HCT116 (cell line): ENCODE results near the gene HEATR5A. TPM values are rescaled to one million over a fixed set of nuclear protein-coding genes. Genes with fewer than 3 reads are reported as not detected.

Source experiments
- ATAC-seq: fragments of 200-7000 bp; cut with Tn5 transposase; 2 replicates; pipeline ENCODE4 v1.9.1; 2020; ENCODE audit warnings: mild to moderate bottlenecking, moderate library complexity
- BruUV-seq: library from RNA; stranded (reverse); fragments of 400-500 nt; replicated peaks from 2 replicates; lab custom pipeline; 2021; lab: Mats Ljungman, UMichigan
- CTCF ChIA-PET: fragments of 300-600 bp; sonication (Branson Sonifier 250); formaldehyde crosslinking; loops from one replicate; lab custom pipeline; 2021; ENCODE audit warnings: antibody characterized with exemption; lab: Charles Lee
- POLR2A ChIA-PET: fragments of 300-600, 350-600 bp; sonication (Branson Sonifier 250); formaldehyde crosslinking; loops from one replicate; lab custom pipeline; 2021; ENCODE audit warnings: antibody characterized with exemption; lab: Charles Lee
- RAD21 ChIA-PET, 2 experiments: fragments of 300-600 bp; sonication (Branson Sonifier 250); formaldehyde crosslinking; loops; one replicate each; lab custom pipeline; 2023; ENCODE audit warnings: low total read pairs in 2 of 2; ENCODE audit not compliant: uncharacterized antibody in 2 of 2, unreplicated experiment in 2 of 2, low non-redundant PET in 1 of 2; lab: Charles Lee
- DNase-seq: peaks from one replicate; pipeline ENCODE4 v3.0.0-alpha.2; 2010; ENCODE audit warnings: low read depth, low spot score
- H2AFZ ChIP-seq: fragments of 200-600 bp; shearing (Covaris generic), sonication (generic); 2 replicates; pipeline ENCODE4 v1.6.1; 2017; ENCODE audit warnings: low read depth, mixed run types, mixed read lengths, antibody characterized with exemption, low read length; ENCODE audit not compliant: poor library complexity, severe bottlenecking
- H3K27ac ChIP-seq: 2 replicates; pipeline ENCODE4 v1.5.1; 2012; ENCODE audit warnings: low read depth, low read length
- H3K27me3 ChIP-seq: fragments of 200-600 bp; sonication (generic); 2 replicates; pipeline ENCODE4 v1.6.1; 2016; ENCODE audit warnings: mixed run types, low read length, mixed read lengths; ENCODE audit not compliant: insufficient read depth
- H3K36me3 ChIP-seq, 2 experiments: fragments of 200-500 bp in 1 of 2; fragments of 200-600 bp in 1 of 2; sonication (Bioruptor generic) in 1 of 2; sonication (generic) in 1 of 2; 2 replicates each; pipeline versions ENCODE4 v1.5.1 to v1.6.1; 2014 to 2016; ENCODE audit warnings: low read length in 2 of 2, inconsistent platforms in 1 of 2, mixed read lengths in 1 of 2, mixed run types in 1 of 2; ENCODE audit not compliant: insufficient read depth in 2 of 2, control insufficient read depth in 1 of 2
- H3K4me1 ChIP-seq, 2 experiments: fragments of 200-600 bp in 1 of 2; sonication (generic) in 1 of 2; 2 replicates each; pipeline versions ENCODE4 v1.5.1 to v1.6.1; 2012 to 2017; ENCODE audit warnings: low read length in 2 of 2, inconsistent platforms in 1 of 2, mild to moderate bottlenecking in 1 of 2, mixed read lengths in 1 of 2, mixed run types in 1 of 2, moderate library complexity in 1 of 2; ENCODE audit not compliant: insufficient read depth in 2 of 2, control insufficient read depth in 1 of 2
- H3K4me2 ChIP-seq: fragments of 200-600 bp; sonication (generic); 2 replicates; pipeline ENCODE4 v1.6.1; 2017; ENCODE audit warnings: mixed run types, low read length, mixed read lengths
- H3K4me3 ChIP-seq, 2 experiments: fragments of 200-600 bp in 1 of 2; sonication (generic) in 1 of 2; replicated peaks in 1 of 2; 2 replicates each; pipeline ENCODE4 v1.5.1; 2011 to 2016; ENCODE audit warnings: low read length in 2 of 2, control low read depth in 1 of 2, low read depth in 1 of 2, mild to moderate bottlenecking in 1 of 2, mixed read lengths in 1 of 2, mixed run types in 1 of 2
- H3K79me2 ChIP-seq: fragments of 200-600 bp; sonication (generic); 2 replicates; pipeline ENCODE4 v1.6.1; 2017; ENCODE audit warnings: mild to moderate bottlenecking, mixed run types, low read length, moderate library complexity, mixed read lengths; ENCODE audit not compliant: insufficient read depth
- H3K9ac ChIP-seq: fragments of 200-600 bp; sonication (generic); 2 replicates; pipeline ENCODE4 v1.6.1; 2016; ENCODE audit warnings: low read length, mixed read lengths
- H3K9me2 ChIP-seq: fragments of 200-600 bp; sonication (generic), shearing (Covaris generic); 2 replicates; pipeline ENCODE4 v1.6.1; 2017; ENCODE audit warnings: mixed run types, mild to moderate bottlenecking, moderate library complexity; ENCODE audit not compliant: insufficient read depth
- H3K9me3 ChIP-seq, 2 experiments: fragments of 200-500 bp in 1 of 2; fragments of 200-600 bp in 1 of 2; sonication (Bioruptor generic) in 1 of 2; sonication (generic) in 1 of 2; 2 replicates each; pipeline ENCODE4 v1.6.1; 2014 to 2017; ENCODE audit warnings: low read length in 2 of 2, mixed read lengths in 2 of 2, inconsistent platforms in 1 of 2, low read depth in 1 of 2, mild to moderate bottlenecking in 1 of 2, mixed run types in 1 of 2, moderate library complexity in 1 of 2; ENCODE audit not compliant: control insufficient read depth in 1 of 2, insufficient read depth in 1 of 2
- H4K20me1 ChIP-seq: fragments of 200-600 bp; sonication (generic), shearing (Covaris generic); 2 replicates; pipeline ENCODE4 v1.6.1; 2017; ENCODE audit warnings: mixed run types, mild to moderate bottlenecking, moderate library complexity; ENCODE audit not compliant: insufficient read depth
- ATF3 ChIP-seq: IDR thresholded peaks from 2 replicates; pipeline ENCODE4 v1.6.1; 2012
- CBX3 ChIP-seq: IDR thresholded peaks from 2 replicates; pipeline ENCODE4 v1.6.1; 2012; ENCODE audit warnings: low read depth
- CEBPB ChIP-seq: IDR thresholded peaks from 2 replicates; pipeline ENCODE4 v1.6.1; 2012; ENCODE audit warnings: low read depth
- CTCF ChIP-seq, 3 experiments: fragments of 200-600 bp in 1 of 3; sonication (generic) in 1 of 3; IDR thresholded peaks in 2 of 3; conservative IDR thresholded peaks in 1 of 3; 2 replicates each; pipeline ENCODE4 v1.5.1; 2012 to 2017; ENCODE audit warnings: low read depth in 2 of 3, low read length in 2 of 3, antibody characterized with exemption in 1 of 3, borderline replicate concordance in 1 of 3, control low read depth in 1 of 3, mild to moderate bottlenecking in 1 of 3, mixed read lengths in 1 of 3, mixed run types in 1 of 3, moderate library complexity in 1 of 3; ENCODE audit not compliant: insufficient read depth in 1 of 3
- EGR1 ChIP-seq: IDR thresholded peaks from 2 replicates; pipeline ENCODE4 v1.6.1; 2012; ENCODE audit warnings: low read depth
- ELF1 ChIP-seq: IDR thresholded peaks from 2 replicates; pipeline ENCODE4 v1.6.1; 2012; ENCODE audit warnings: low read depth, borderline replicate concordance
- EZH2 ChIP-seq: fragments of 200-600 bp; sonication (generic); IDR thresholded peaks from 2 replicates; pipeline ENCODE4 v1.6.1; 2017; ENCODE audit warnings: antibody characterized with exemption, mixed run types
- EZH2phosphoT487 ChIP-seq: fragments of 200-600 bp; IDR thresholded peaks from 2 replicates; pipeline ENCODE4 v1.6.1; 2018; ENCODE audit warnings: antibody characterized with exemption, borderline replicate concordance
- FOSL1 ChIP-seq: IDR thresholded peaks from 2 replicates; pipeline ENCODE4 v1.6.1; 2012; ENCODE audit warnings: low read depth
- JUND ChIP-seq: IDR thresholded peaks from 2 replicates; pipeline ENCODE4 v1.6.1; 2012
- MAX ChIP-seq: IDR thresholded peaks from 2 replicates; pipeline ENCODE4 v1.6.1; 2012
- POLR2A ChIP-seq: IDR thresholded peaks from 2 replicates; pipeline ENCODE4 v1.7.0; 2011; ENCODE audit warnings: borderline replicate concordance; ENCODE audit not compliant: insufficient read depth, insufficient read length; ENCODE audit errors: extremely low read depth
- POLR2AphosphoS5 ChIP-seq: IDR thresholded peaks from 2 replicates; pipeline ENCODE4 v1.6.1; 2011; ENCODE audit warnings: mild to moderate bottlenecking, low read depth, low read length, moderate library complexity
- RAD21 ChIP-seq: IDR thresholded peaks from 2 replicates; pipeline ENCODE4 v1.6.1; 2012; ENCODE audit warnings: low read depth, mild to moderate bottlenecking
- SP1 ChIP-seq: IDR thresholded peaks from 2 replicates; pipeline ENCODE4 v1.6.1; 2012; ENCODE audit warnings: low read depth
- SRF ChIP-seq: IDR thresholded peaks from 2 replicates; pipeline ENCODE4 v1.6.1; 2012; ENCODE audit warnings: low read depth
- TCF7L2 ChIP-seq: IDR thresholded peaks from 2 replicates; pipeline ENCODE4 v1.7.0; 2011; ENCODE audit warnings: borderline replicate concordance, inconsistent platforms; ENCODE audit not compliant: insufficient read depth, insufficient read length; ENCODE audit errors: extremely low read depth
- ZBTB33 ChIP-seq: IDR thresholded peaks from 2 replicates; pipeline ENCODE4 v1.6.1; 2011; ENCODE audit warnings: mild to moderate bottlenecking, low read length, moderate library complexity; ENCODE audit not compliant: insufficient replicate concordance; ENCODE audit errors: extremely low read depth
- ZFX ChIP-seq: fragments of 450-650 bp; IDR thresholded peaks from 2 replicates; pipeline ENCODE4 v1.6.1; 2017
- ZNF274 ChIP-seq: fragments of 200-500 bp; sonication (Bioruptor generic); IDR thresholded peaks from 2 replicates; pipeline ENCODE4 v1.6.1; 2014; ENCODE audit warnings: mild to moderate bottlenecking, low read depth, low read length, inconsistent platforms
- intact Hi-C: fragments of 100-400 bp; cut with micrococcal nuclease; formaldehyde crosslinking; loops from 2 replicates; pipeline ENCODE4 v1.10.0; 2022
- total RNA-seq: library from RNA; stranded (reverse); gene quantifications from one replicate; pipeline ENCODE4 v1.2.1, GENCODE V29; 2021; ENCODE audit not compliant: unreplicated experiment

HEATR5A gene
- total RNA-seq, 1 experiment from 2014 or later, result 20.9 TPM

- no peaks in the 10 kb centered on the region for H3K79me2 ChIP-seq
- no peaks in the 10 kb centered on the region for H3K36me3 ChIP-seq
- H3K9me3 ChIP-seq, result no peaks in the 10 kb centered on the region
- no peak for ATAC-seq
- BruUV-seq, result no TSS peak
- no peak overlapping the region for H3K4me3 ChIP-seq
- DNase-seq, result no peak
- H3K27me3 ChIP-seq, result no peaks in the 10 kb centered on the region
- POLR2A ChIA-PET, result no interaction called here
- RAD21 ChIA-PET, result no interaction called here
- TF ChIP-seq CEBPB (no peak), EZH2 (no peak), POLR2A (no peak), RAD21 (no peak), CBX3 (no peak), MAX (no peak), EZH2phosphoT487 (no peak), ELF1 (no peak), FOSL1 (no peak), JUND (no peak), POLR2AphosphoS5 (no peak), CTCF (IDR thresholded peaks at IDR 0.05 in 2 of 3, conservative IDR thresholded peaks at IDR 0.05 in 1 of 3; ENCODE audit: borderline replicate concordance in 1 of 3, insufficient read depth in 1 of 3, low read depth in 2 of 3, low read length in 2 of 3) (no peak), TCF7L2 (no peak), SP1 (no peak), ATF3 (no peak), ZBTB33 (no peak), EGR1 (no peak), SRF (no peak), ZNF274 (no peak), ZFX (no peak)
- no peak overlapping the region for H3K27ac ChIP-seq
- no peaks in the 10 kb centered on the region for H3K4me1 ChIP-seq
- no peaks in the 10 kb centered on the region for H4K20me1 ChIP-seq
- H2AFZ ChIP-seq, result no peak overlapping the region
- intact Hi-C loops, result no loop called here
- no peaks in the 10 kb centered on the region for H3K9me2 ChIP-seq
- no peak overlapping the region for H3K4me2 ChIP-seq
- CTCF ChIA-PET, result no interaction called here
- H3K9ac ChIP-seq, result no peak overlapping the region
Measured at GRCh38 chr14:31386271-31386670, 34.1 kb downstream of the HEATR5A start.
